ENCODE measurements around the gene GABBR1. TPM values are rescaled to one million over a fixed set of nuclear protein-coding genes. Genes with fewer than 3 reads are reported as not detected.

Gene GABBR1
- total RNA-seq, 1 experiment from 2014 or later, result 36.3 TPM

GRCh38 chr6:29553268-29554057, 79.5 kb downstream of the GABBR1 start:
- no TSS peak for BruUV-seq (replicated peaks)
- TF ChIP-seq EZH2 (IDR thresholded peaks at IDR 0.05; ENCODE audit: low read depth) (no peak), CTCF (conservative IDR thresholded peaks at IDR 0.05) (no peak)
- H3K27me3 ChIP-seq (ENCODE audit: insufficient read depth, low read depth), result peaks cover 25% of the 10 kb centered on the region
- H3K4me3 ChIP-seq, result no peak overlapping the region
- H2AFZ ChIP-seq, result no peak overlapping the region
- H3K79me2 ChIP-seq (ENCODE audit: low read depth), result no peaks in the 10 kb centered on the region
- no peak overlapping the region for H3K4me2 ChIP-seq
- H3K9me3 ChIP-seq (ENCODE audit: insufficient read depth, low read depth), result no peaks in the 10 kb centered on the region; the same call in 1 of the 2 replicates
- DNase-seq, result no peak
- ChIA-PET CTCF (no interaction called here), POLR2A (ENCODE audit: unreplicated experiment) (interaction anchor here (0.6 kb wide), 2 partner anchors 274 to 1739 kb away, joined by 3 to 4 read pairs; a partner anchor contains a TSS)
- no peaks in the 10 kb centered on the region for H4K20me1 ChIP-seq (ENCODE audit: insufficient read depth)
- H3K4me1 ChIP-seq (replicated peaks; ENCODE audit: insufficient read depth), result no peaks in the 10 kb centered on the region
- no peaks in the 10 kb centered on the region for H3F3A ChIP-seq (ENCODE audit: insufficient read depth, low read depth)
- H3K9me2 ChIP-seq (ENCODE audit: insufficient read depth), result no peaks in the 10 kb centered on the region
- H3K27ac ChIP-seq, result no peak overlapping the region
- no peaks in the 10 kb centered on the region for H3K36me3 ChIP-seq (ENCODE audit: low read depth)
- intact Hi-C loops (cut with micrococcal nuclease; ENCODE audit: unreplicated experiment), result no loop called here

GRCh38 chr6:29552512-29553051, 80.4 kb downstream of the GABBR1 start:
- Histone ChIP-seq H3K4me3 (no peak overlapping the region), H3K4me1 (replicated peaks; ENCODE audit: insufficient read depth) (no peaks in the 10 kb centered on the region), H3K9me3 (ENCODE audit: insufficient read depth, low read depth) (no peaks in the 10 kb centered on the region; the same call in 1 of the 2 replicates), H4K20me1 (ENCODE audit: insufficient read depth) (no peaks in the 10 kb centered on the region), H3F3A (ENCODE audit: insufficient read depth, low read depth) (no peaks in the 10 kb centered on the region), H3K79me2 (ENCODE audit: low read depth) (no peaks in the 10 kb centered on the region), H3K27me3 (ENCODE audit: insufficient read depth, low read depth) (peaks cover 26% of the 10 kb centered on the region), H3K9me2 (ENCODE audit: insufficient read depth) (no peaks in the 10 kb centered on the region), H3K4me2 (no peak overlapping the region), H2AFZ (no peak overlapping the region), H3K36me3 (ENCODE audit: low read depth) (no peaks in the 10 kb centered on the region), H3K27ac (no peak overlapping the region)
- DNase-seq, result no peak
- ChIA-PET POLR2A (ENCODE audit: unreplicated experiment) (interaction anchor here (0.6 kb wide), 2 partner anchors 273 to 1738 kb away, joined by 3 to 4 read pairs; a partner anchor contains a TSS), CTCF (interaction anchor here (0.6 kb wide), 1 partner anchor 804 kb away, joined by 3 read pairs; no protein-coding TSS in a partner anchor)
- TF ChIP-seq EZH2 (IDR thresholded peaks at IDR 0.05; ENCODE audit: low read depth) (no peak), CTCF (conservative IDR thresholded peaks at IDR 0.05) (no peak)
- intact Hi-C loops (cut with micrococcal nuclease; ENCODE audit: unreplicated experiment), result no loop called here
- no TSS peak for BruUV-seq (replicated peaks)

GRCh38 chr6:29547573-29547972, 85.4 kb downstream of the GABBR1 start:
- no peak for DNase-seq
- intact Hi-C loops (cut with micrococcal nuclease; ENCODE audit: unreplicated experiment), result no loop called here
- ChIA-PET CTCF (no interaction called here), POLR2A (ENCODE audit: unreplicated experiment) (no interaction called here)
- Histone ChIP-seq H3K4me3 (no peak overlapping the region), H3F3A (ENCODE audit: insufficient read depth, low read depth) (no peaks in the 10 kb centered on the region), H4K20me1 (ENCODE audit: insufficient read depth) (no peaks in the 10 kb centered on the region), H3K9me2 (ENCODE audit: insufficient read depth) (no peaks in the 10 kb centered on the region), H3K27me3 (ENCODE audit: insufficient read depth, low read depth) (peaks cover 48% of the 10 kb centered on the region), H3K79me2 (ENCODE audit: low read depth) (no peaks in the 10 kb centered on the region), H3K27ac (no peak overlapping the region), H2AFZ (no peak overlapping the region), H3K4me2 (no peak overlapping the region), H3K36me3 (ENCODE audit: low read depth) (no peaks in the 10 kb centered on the region), H3K9me3 (ENCODE audit: insufficient read depth, low read depth) (no peaks in the 10 kb centered on the region), H3K4me1 (replicated peaks; ENCODE audit: insufficient read depth) (no peaks in the 10 kb centered on the region)
- no peak for TF ChIP-seq CTCF (conservative IDR thresholded peaks at IDR 0.05)
- no peak for TF ChIP-seq EZH2 (IDR thresholded peaks at IDR 0.05; ENCODE audit: low read depth)
- no TSS peak for BruUV-seq (replicated peaks)
